B cell (primary cell): ENCODE data around the gene ZNF688. TPM values are rescaled to one million over a fixed set of nuclear protein-coding genes. Genes with fewer than 3 reads are reported as not detected.

ENCODE experiments used
- ATAC-seq: fragments of 200-7000 bp; cut with Tn5 transposase; one replicate; pipeline ENCODE4 v1.10.0; 2021; ENCODE audit warnings: low read depth, mild to moderate bottlenecking, moderate number of reproducible peaks, moderate library complexity
- CTCF ChIA-PET: fragments of 350-600 bp; sonication (Branson Sonifier 250); formaldehyde crosslinking; loops from one replicate; lab custom pipeline; 2021; ENCODE audit warnings: antibody characterized with exemption, inconsistent platforms; lab: Charles Lee
- POLR2A ChIA-PET: fragments of 350-600 bp; sonication (Branson Sonifier 250); formaldehyde crosslinking; loops from one replicate; lab custom pipeline; 2021; ENCODE audit warnings: antibody characterized with exemption; lab: Charles Lee
- DNase-seq: peaks from one replicate; pipeline ENCODE4 v3.0.0; 2013
- H2AFZ ChIP-seq: 2 replicates; pipeline ENCODE4 v1.6.1; 2012; ENCODE audit warnings: mild to moderate bottlenecking, low read depth, low read length; ENCODE audit not compliant: insufficient read depth, poor library complexity, severe bottlenecking
- H3K27ac ChIP-seq, 2 donors: 1 replicate in 1 of 2; 2 replicates in 1 of 2; pipeline ENCODE4 v1.5.1; 2012 to 2013; ENCODE audit warnings: low read length in 2 of 2, mild to moderate bottlenecking in 2 of 2, moderate library complexity in 1 of 2
- H3K27me3 ChIP-seq, 4 experiments: fragments of 200-600 bp in 1 of 4; sonication (generic) in 1 of 4; replicated peaks in 1 of 4; 1 replicate in 2 of 4; 2 replicates in 2 of 4; pipeline versions ENCODE4 v1.6.1 to v1.7.0; 2013 to 2016; ENCODE audit warnings: low read length in 3 of 4, mild to moderate bottlenecking in 2 of 4, mixed read lengths in 1 of 4, moderate library complexity in 1 of 4; ENCODE audit not compliant: insufficient read depth in 4 of 4, control insufficient read depth in 3 of 4; ENCODE audit errors: control extremely low read depth in 1 of 4
- H3K36me3 ChIP-seq, 2 experiments: replicated peaks in 1 of 2; 1 replicate in 1 of 2; 2 replicates in 1 of 2; pipeline versions ENCODE4 v1.6.1 to v1.7.1; 2013; ENCODE audit warnings: low read length in 1 of 2; ENCODE audit not compliant: insufficient read depth in 2 of 2, control insufficient read depth in 1 of 2; ENCODE audit errors: control extremely low read depth in 1 of 2, extremely low read depth in 1 of 2
- H3K4me1 ChIP-seq, 2 donors: fragments of 200-600 bp in 1 of 2; sonication (generic) in 1 of 2; 1 replicate in 1 of 2; 2 replicates in 1 of 2; pipeline versions ENCODE4 v1.5.1 to v1.6.1; 2013 to 2017; ENCODE audit warnings: low read length in 2 of 2; ENCODE audit not compliant: control insufficient read depth in 2 of 2, insufficient read depth in 2 of 2
- H3K4me2 ChIP-seq: replicated peaks from 2 replicates; pipeline ENCODE3; 2012; ENCODE audit warnings: mild to moderate bottlenecking, low read depth, low read length; ENCODE audit not compliant: poor library complexity, severe bottlenecking
- H3K4me3 ChIP-seq, 5 experiments: fragments of 200-600 bp in 1 of 5; sonication (generic) in 1 of 5; 1 replicate in 3 of 5; 2 replicates in 2 of 5; pipeline versions ENCODE4 v1.5.1 to v1.7.0; 2011 to 2016; ENCODE audit warnings: low read length in 4 of 5, mild to moderate bottlenecking in 4 of 5, low read depth in 2 of 5, control low read depth in 1 of 5, moderate library complexity in 1 of 5; ENCODE audit not compliant: insufficient read depth in 1 of 5; ENCODE audit errors: control extremely low read depth in 1 of 5, extremely low read depth in 1 of 5
- H3K79me2 ChIP-seq: fragments of 200-600 bp; sonication (generic); one replicate; pipeline ENCODE4 v1.6.0; 2016; ENCODE audit warnings: low read length; ENCODE audit not compliant: control insufficient read depth, insufficient read depth
- H3K9ac ChIP-seq: fragments of 200-600 bp; sonication (generic); 2 replicates; pipeline ENCODE4 v1.6.1; 2017; ENCODE audit warnings: mild to moderate bottlenecking, low read length, moderate library complexity
- H3K9me3 ChIP-seq, 3 donors: one replicate each; pipeline versions ENCODE4 v1.6.1 to v1.7.1; 2013; ENCODE audit warnings: low read length in 2 of 3; ENCODE audit not compliant: control insufficient read depth in 2 of 3, insufficient read depth in 1 of 3; ENCODE audit errors: control extremely low read depth in 1 of 3
- H4K20me1 ChIP-seq: 2 replicates; pipeline ENCODE4 v1.6.0; 2012; ENCODE audit warnings: mild to moderate bottlenecking, low read length; ENCODE audit not compliant: insufficient read depth, control insufficient read depth, poor library complexity, severe bottlenecking
- H3K27ac Mint-ChIP-seq: one replicate; pipeline ENCODE4 v1.8.0; 2021; ENCODE audit warnings: mixed read lengths
- H3K27me3 Mint-ChIP-seq: one replicate; pipeline ENCODE4 v1.8.0; 2021; ENCODE audit warnings: mixed read lengths
- H3K4me1 Mint-ChIP-seq: one replicate; pipeline ENCODE4 v1.8.0; 2021; ENCODE audit warnings: mixed read lengths
- H3K4me3 Mint-ChIP-seq: one replicate; pipeline ENCODE4 v1.8.0; 2021; ENCODE audit warnings: mixed read lengths
- H3K9me3 Mint-ChIP-seq: one replicate; pipeline ENCODE4 v1.8.0; 2022; ENCODE audit warnings: mixed read lengths; ENCODE audit not compliant: insufficient read depth
- CTCF ChIP-seq: fragments of 200-600 bp; IDR thresholded peaks from one replicate; pipeline ENCODE4 v1.8.0; 2022; ENCODE audit warnings: antibody characterized with exemption, mild to moderate bottlenecking
- EZH2 ChIP-seq: IDR thresholded peaks from 2 replicates; pipeline ENCODE4 v1.6.1; 2012; ENCODE audit warnings: borderline replicate concordance, low read depth, mild to moderate bottlenecking, moderate library complexity, low read length; ENCODE audit not compliant: insufficient read depth, poor library complexity, severe bottlenecking
- WGBS: methylation state at CpG from one replicate; pipeline ENCODE4 v1.1.5; 2013; ENCODE audit warnings: missing lambda C conversion rate; ENCODE audit not compliant: insufficient coverage; 5-methylcytosine and 5-hydroxymethylcytosine counted together
- intact Hi-C: fragments of 100-400 bp; cut with micrococcal nuclease; formaldehyde crosslinking; loops from one replicate; pipeline ENCODE4 v1.10.0; 2022
- polyA plus RNA-seq: library from polyadenylated mRNA; depleted of rRNA; stranded (reverse); fragments of >200 nt; gene quantifications from 2 replicates; pipeline ENCODE4 v1.2.3, GENCODE V29; 2012
- total RNA-seq, 2 donors: library from RNA; stranded (reverse); fragments of 120-200 nt in 1 of 2; gene quantifications; 1 replicate in 1 of 2; 2 replicates in 1 of 2; pipeline versions ENCODE4 v1.2.3 to v1.2.4, GENCODE V29; 2013 to 2022

Gene ZNF688
- total and polyA plus RNA-seq, 2 donors (not counting 1 experiment from before 2014, with no cell fraction given) = 20.6 to 23.1 TPM

- Histone ChIP-seq H3K4me3 (peak overlapping the region; percentile 80 to 93 (median 88)), H3K79me2 (peaks cover 48% of the 10 kb centered on the region), H3K27ac (peak overlapping the region; percentile 89 to 94), H3K27me3 (no peaks in the 10 kb centered on the region), H3K9ac (peak overlapping the region; percentile 79), H2AFZ (peak overlapping the region; percentile 82), H4K20me1 (no peaks in the 10 kb centered on the region), H3K4me2 (peak overlapping the region; percentile 80), H3K9me3 (no peaks in the 10 kb centered on the region), H3K4me1 (peaks cover 8 to 23% of the 10 kb centered on the region in 2 donors), H3K36me3 (peaks cover 0 to 9% of the 10 kb centered on the region in 2 experiments)
- H3K4me3 Mint-ChIP-seq = peak overlapping the region; percentile 98
- DNase-seq = no peak
- 2% methylated on average over 17 of the region's 18 CpGs for WGBS
- ChIA-PET CTCF (interaction anchor here (0.7 to 4.0 kb wide), 35 partner anchors 8 to 165 kb away, joined by 3 to 55 read pairs (median 5); partner anchors contain the start of genes DCTPP1, PRR14, SEPHS2 and ZNF48), POLR2A (interaction anchor here (0.6 to 3.5 kb wide), 19 partner anchors 8 to 120 kb away, joined by 3 to 38 read pairs (median 4); partner anchors contain the start of genes DCTPP1, PRR14, ZNF689 and ZNF764)
- H3K27ac Mint-ChIP-seq = peak overlapping the region; percentile 94
- peak; percentile 9 for ATAC-seq
- H3K27me3 Mint-ChIP-seq = no peaks in the 10 kb centered on the region
- TF ChIP-seq EZH2 (no peak), CTCF (no peak)
- no peaks in the 10 kb centered on the region for H3K9me3 Mint-ChIP-seq
- H3K4me1 Mint-ChIP-seq = peaks cover 31% of the 10 kb centered on the region
- intact Hi-C loops = loop anchor here (1.0 to 2.0 kb wide), 9 partner anchors 8 to 163 kb away; partner anchors contain the start of genes DCTPP1, FBRS, ZNF764 and ZNF785
These were observed 36.3 kb downstream of the ZNF688 start for GRCh38 chr16:30535106-30535776.
